T-cell (primary cell): ENCODE results near the gene SRPK1. TPM values are rescaled to one million over a fixed set of nuclear protein-coding genes. Genes with fewer than 3 reads are reported as not detected.

Experiments used
- ATAC-seq, 4 experiments: fragments of 200-7000 bp in 3 of 4; fragments of 150-1000 bp in 1 of 4; cut with Tn5 transposase; replicated peaks in 1 of 4; 1 replicate in 3 of 4; 2 replicates in 1 of 4; pipeline ENCODE4 v1.10.0; 2021; ENCODE audit warnings: moderate library complexity in 3 of 4, mild to moderate bottlenecking in 2 of 4, moderate number of reproducible peaks in 1 of 4
- CTCF ChIA-PET, 2 donors: fragments of 300-600 bp; sonication (Branson Sonifier 250); formaldehyde crosslinking; loops; one replicate each; lab custom pipeline; 2022; ENCODE audit warnings: antibody characterized with exemption in 2 of 2; lab: Charles Lee
- POLR2A ChIA-PET, 2 donors: fragments of 300-600 bp; sonication (Branson Sonifier 250); formaldehyde crosslinking; loops; one replicate each; lab custom pipeline; 2022; ENCODE audit warnings: antibody characterized with exemption in 2 of 2; lab: Charles Lee
- DNase-seq, 35 experiments: peaks; one replicate each; pipeline versions ENCODE4 v3.0.0 to v3.0.0-alpha.2; 2013 to 2023
- H3K27ac ChIP-seq: one replicate; pipeline ENCODE4 v1.5.1; 2013; ENCODE audit warnings: low read length
- H3K27me3 ChIP-seq, 2 experiments: replicated peaks in 1 of 2; 1 replicate in 1 of 2; 2 replicates in 1 of 2; pipeline versions ENCODE4 v1.6.1 to v1.7.0; 2013; ENCODE audit warnings: low read length in 1 of 2, mixed read lengths in 1 of 2; ENCODE audit not compliant: control insufficient read depth in 2 of 2, insufficient read depth in 2 of 2; ENCODE audit errors: extremely low read depth in 1 of 2
- H3K36me3 ChIP-seq, 2 donors: 1 replicate in 1 of 2; 2 replicates in 1 of 2; pipeline versions ENCODE4 v1.6.1 to v1.7.0; 2013; ENCODE audit warnings: low read length in 1 of 2; ENCODE audit not compliant: control insufficient read depth in 2 of 2, insufficient read depth in 1 of 2; ENCODE audit errors: extremely low read depth in 1 of 2
- H3K4me1 ChIP-seq, 2 experiments: 1 replicate in 1 of 2; 2 replicates in 1 of 2; pipeline versions ENCODE4 v1.6.1 to v1.7.0; 2013; ENCODE audit warnings: low read length in 2 of 2, mixed read lengths in 1 of 2; ENCODE audit not compliant: insufficient read depth in 2 of 2, control insufficient read depth in 1 of 2; ENCODE audit errors: extremely low read depth in 1 of 2
- H3K4me3 ChIP-seq, 2 donors: 1 replicate in 1 of 2; 2 replicates in 1 of 2; pipeline versions ENCODE4 v1.5.1 to v1.7.0; 2013; ENCODE audit warnings: mild to moderate bottlenecking in 2 of 2, low read length in 1 of 2, moderate library complexity in 1 of 2; ENCODE audit not compliant: control insufficient read depth in 1 of 2; ENCODE audit errors: extremely low read depth in 1 of 2
- H3K9me3 ChIP-seq: 2 replicates; pipeline ENCODE4 v1.7.0; 2013
- H3K27ac Mint-ChIP-seq, 2 donors: one replicate each; pipeline ENCODE4 v1.8.0; 2020 to 2021; ENCODE audit warnings: mild to moderate bottlenecking in 2 of 2, mixed read lengths in 2 of 2
- H3K27me3 Mint-ChIP-seq, 2 donors: one replicate each; pipeline ENCODE4 v1.8.0; 2021 to 2022; ENCODE audit warnings: mixed read lengths in 2 of 2
- H3K36me3 Mint-ChIP-seq: one replicate; pipeline ENCODE4 v1.8.0; 2021; ENCODE audit warnings: mixed read lengths
- H3K4me1 Mint-ChIP-seq, 3 donors: one replicate each; pipeline ENCODE4 v1.8.0; 2020 to 2022; ENCODE audit warnings: mixed read lengths in 3 of 3, mild to moderate bottlenecking in 1 of 3
- H3K4me3 Mint-ChIP-seq, 3 donors: one replicate each; pipeline ENCODE4 v1.8.0; 2020 to 2022; ENCODE audit warnings: mild to moderate bottlenecking in 3 of 3, mixed read lengths in 3 of 3, moderate library complexity in 3 of 3
- H3K9me3 Mint-ChIP-seq, 3 donors: one replicate each; pipeline ENCODE4 v1.8.0; 2020 to 2022; ENCODE audit warnings: mixed read lengths in 3 of 3
- WGBS: methylation state at CpG from one replicate; pipeline ENCODE4 v1.1.5; 2013; ENCODE audit warnings: missing lambda C conversion rate; ENCODE audit not compliant: insufficient coverage; 5-methylcytosine and 5-hydroxymethylcytosine counted together
- total RNA-seq, 35 experiments: library from RNA in 6 of 35; stranded (reverse) in 6 of 35; fragments of 120-200 nt in 1 of 35; gene quantifications; one replicate each; pipeline versions ENCODE4 v1.2.1 to v1.2.4 and lab custom pipeline; 2013 to 2026

The SRPK1 gene
- total RNA-seq, 5 donors from 2014 or later (not counting 1 experiment from before 2014, with no cell fraction given), result 37.2 to 45.8 (median 40.9) TPM

DNA sequence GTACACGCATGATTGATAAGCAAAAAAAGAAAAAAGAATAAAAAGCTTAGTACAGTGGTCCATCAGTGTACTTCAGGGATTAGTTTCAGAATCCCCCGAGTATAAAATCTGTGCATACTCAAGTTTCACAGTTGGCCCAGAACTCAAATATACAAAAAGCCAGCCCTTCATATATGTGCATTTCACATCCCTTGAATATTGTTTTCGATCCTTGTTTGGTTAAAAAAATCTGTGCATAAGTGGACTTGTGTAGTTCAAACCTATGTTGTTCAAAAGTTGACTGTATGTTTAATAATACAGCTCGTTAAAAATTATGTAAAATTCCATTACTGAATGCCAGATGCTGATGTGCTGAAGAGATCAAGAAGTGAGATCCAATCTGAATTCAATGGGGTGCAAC, 61.5 kb downstream of the SRPK1 start:
- peaks cover 12 to 36% of the 10 kb centered on the region in 2 donors for H3K36me3 ChIP-seq
- WGBS, result 80% methylated on average over 1 of the region's 4 CpGs
- Mint-ChIP-seq H3K9me3 (no peaks in the 10 kb centered on the region), H3K27ac (no peak overlapping the region), H3K4me3 (no peak overlapping the region), H3K4me1 (no peaks in the 10 kb centered on the region), H3K27me3 (no peaks in the 10 kb centered on the region), H3K36me3 (peaks cover 70% of the 10 kb centered on the region)
- no peak overlapping the region for H3K4me3 ChIP-seq
- DNase-seq (no peak), ATAC-seq (no peak)
- POLR2A ChIA-PET, result no interaction called here
- CTCF ChIA-PET, result interaction anchor here in 1 of 2 donors (0.5 kb wide), 1 partner anchor 121 kb away, joined by 4 read pairs; no protein-coding TSS in a partner anchor
- no peaks in the 10 kb centered on the region for H3K4me1 ChIP-seq
- no peak overlapping the region for H3K27ac ChIP-seq
- H3K9me3 ChIP-seq, result no peaks in the 10 kb centered on the region
- H3K27me3 ChIP-seq, result no peaks in the 10 kb centered on the region

DNA sequence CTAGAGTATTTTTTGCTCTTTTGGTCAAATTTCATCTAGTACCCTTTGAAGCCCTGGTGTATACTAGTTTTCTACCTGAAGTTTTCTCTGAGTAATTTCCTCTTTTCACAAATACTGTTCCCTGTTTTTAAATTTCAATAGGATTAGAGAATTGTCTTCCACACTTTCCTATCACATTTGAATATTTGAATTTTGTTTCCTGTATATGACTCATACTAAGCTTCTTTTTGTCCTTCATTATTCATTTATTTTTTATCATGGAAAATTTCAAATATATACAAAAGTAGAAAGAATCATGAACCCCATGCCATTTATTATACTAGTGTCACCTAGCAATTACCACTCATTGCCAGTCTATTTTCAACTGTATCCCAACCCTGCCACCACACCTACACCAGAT, 63.0 kb downstream of the SRPK1 start:
- Mint-ChIP-seq H3K9me3 (no peaks in the 10 kb centered on the region), H3K36me3 (peaks cover 74% of the 10 kb centered on the region), H3K4me1 (no peaks in the 10 kb centered on the region), H3K27ac (no peak overlapping the region), H3K4me3 (no peak overlapping the region), H3K27me3 (no peaks in the 10 kb centered on the region)
- H3K27ac ChIP-seq, result no peak overlapping the region
- ATAC-seq (no peak), DNase-seq (no peak)
- no peaks in the 10 kb centered on the region for H3K4me1 ChIP-seq
- ChIA-PET CTCF (interaction anchor here in 1 of 2 donors (0.6 kb wide), 1 partner anchor 652 kb away, joined by 4 read pairs; no protein-coding TSS in a partner anchor), POLR2A (no interaction called here)
- no peaks in the 10 kb centered on the region for H3K27me3 ChIP-seq
- H3K36me3 ChIP-seq, result peaks cover 12 to 44% of the 10 kb centered on the region in 2 donors
- H3K9me3 ChIP-seq, result no peaks in the 10 kb centered on the region
- no peak overlapping the region for H3K4me3 ChIP-seq

DNA sequence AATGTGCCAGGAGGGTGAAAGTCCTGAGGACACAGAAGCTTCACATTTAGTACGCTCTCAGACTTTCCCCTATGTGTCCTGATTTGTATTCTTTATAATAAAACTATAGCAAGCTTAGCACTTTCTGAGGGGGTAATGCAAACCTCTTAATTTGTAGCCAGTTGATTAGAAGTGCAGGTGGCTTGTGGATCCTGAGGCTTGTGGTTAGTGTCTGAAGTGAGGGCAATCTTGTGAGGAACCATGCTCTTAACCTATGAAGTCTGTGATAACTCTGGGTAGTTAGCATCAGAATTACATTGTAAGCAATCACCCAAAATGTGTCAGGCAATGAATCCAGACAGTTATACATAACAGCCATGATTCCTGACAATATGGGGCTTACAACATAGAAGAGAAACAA, 64.6 kb downstream of the SRPK1 start:
- ATAC-seq (no peak), DNase-seq (no peak)
- Histone ChIP-seq H3K4me3 (no peak overlapping the region), H3K4me1 (no peaks in the 10 kb centered on the region), H3K27ac (no peak overlapping the region), H3K9me3 (no peaks in the 10 kb centered on the region), H3K36me3 (peaks cover 9 to 47% of the 10 kb centered on the region in 2 donors), H3K27me3 (no peaks in the 10 kb centered on the region)
- H3K27me3 Mint-ChIP-seq, result no peaks in the 10 kb centered on the region
- no CpG with 5 or more reads among the region's 1 CpG for WGBS
- H3K36me3 Mint-ChIP-seq, result peaks cover 78% of the 10 kb centered on the region
- no peaks in the 10 kb centered on the region for H3K4me1 Mint-ChIP-seq
- no peak overlapping the region for H3K4me3 Mint-ChIP-seq
- no peak overlapping the region for H3K27ac Mint-ChIP-seq
- ChIA-PET POLR2A (interaction anchor here in 1 of 2 donors (0.6 kb wide), 1 partner anchor 1722 kb away, joined by 3 read pairs; no protein-coding TSS in a partner anchor), CTCF (no interaction called here)
- no peaks in the 10 kb centered on the region for H3K9me3 Mint-ChIP-seq

DNA sequence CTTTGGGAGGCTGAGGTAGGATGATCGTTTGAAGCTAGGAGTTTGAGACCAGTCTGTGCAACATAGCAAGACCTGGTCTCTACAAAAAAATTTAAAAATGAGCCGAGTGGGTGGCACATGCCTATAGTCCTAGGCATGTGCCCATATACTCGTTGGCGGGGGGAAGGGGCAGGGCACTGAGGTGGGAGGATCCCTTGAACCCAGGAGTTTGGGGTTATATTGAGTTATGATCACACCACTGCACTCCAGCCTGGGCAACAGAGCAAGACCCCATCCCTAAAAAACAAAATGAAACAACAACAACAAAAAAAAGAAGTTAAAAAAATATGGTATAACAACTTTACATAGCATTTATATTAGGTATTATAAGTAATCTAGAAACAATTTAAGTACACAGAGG, 67.9 kb downstream of the SRPK1 start:
- no peaks in the 10 kb centered on the region for H3K9me3 ChIP-seq
- Mint-ChIP-seq H3K36me3 (peaks cover 79% of the 10 kb centered on the region), H3K4me1 (no peaks in the 10 kb centered on the region), H3K27ac (no peak overlapping the region), H3K27me3 (no peaks in the 10 kb centered on the region), H3K9me3 (peaks cover 0 to 7% (median 6%) of the 10 kb centered on the region in 3 donors), H3K4me3 (no peak overlapping the region)
- POLR2A ChIA-PET, result no interaction called here
- ATAC-seq (no peak), DNase-seq (no peak)
- H3K36me3 ChIP-seq, result peaks cover 9 to 47% of the 10 kb centered on the region in 2 donors
- no peak overlapping the region for H3K27ac ChIP-seq
- CTCF ChIA-PET, result no interaction called here
- no peaks in the 10 kb centered on the region for H3K27me3 ChIP-seq
- no peaks in the 10 kb centered on the region for H3K4me1 ChIP-seq
- 83% methylated on average over 1 of the region's 4 CpGs for WGBS
- no peak overlapping the region for H3K4me3 ChIP-seq

DNA sequence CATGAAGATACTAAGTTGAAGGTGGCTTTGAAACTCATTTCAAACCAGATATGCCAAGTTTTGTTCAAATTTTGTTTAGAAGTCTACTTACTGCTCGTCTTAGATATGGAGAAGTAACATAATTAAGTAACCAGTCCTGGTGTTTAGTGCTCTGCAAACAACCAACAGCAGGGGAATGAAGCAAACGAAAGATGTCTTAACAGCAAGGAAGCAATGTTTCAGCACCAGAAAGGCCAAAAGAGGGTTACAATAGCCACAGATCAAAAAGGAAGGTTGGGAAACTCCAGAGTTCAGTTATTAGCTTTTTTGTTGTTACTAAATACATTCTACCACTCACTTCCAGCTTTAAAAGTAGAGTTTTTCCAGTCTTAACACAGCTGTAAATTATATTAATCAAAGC, 70.7 kb downstream of the SRPK1 start:
- no peak overlapping the region for H3K4me3 Mint-ChIP-seq
- H3K4me1 Mint-ChIP-seq, result no peaks in the 10 kb centered on the region
- Histone ChIP-seq H3K9me3 (no peaks in the 10 kb centered on the region), H3K27ac (no peak overlapping the region), H3K36me3 (peaks cover 4 to 35% of the 10 kb centered on the region in 2 donors), H3K4me3 (no peak overlapping the region), H3K27me3 (no peaks in the 10 kb centered on the region), H3K4me1 (no peaks in the 10 kb centered on the region)
- H3K36me3 Mint-ChIP-seq, result peaks cover 73% of the 10 kb centered on the region
- H3K27me3 Mint-ChIP-seq, result no peaks in the 10 kb centered on the region
- CTCF ChIA-PET, result no interaction called here
- DNase-seq, result no peak
- no peak overlapping the region for H3K27ac Mint-ChIP-seq
- 100% methylated on average over 1 of the region's 2 CpGs for WGBS
- ATAC-seq, result no peak
- peaks cover 0 to 7% (median 6%) of the 10 kb centered on the region in 3 donors for H3K9me3 Mint-ChIP-seq
- POLR2A ChIA-PET, result no interaction called here

DNA sequence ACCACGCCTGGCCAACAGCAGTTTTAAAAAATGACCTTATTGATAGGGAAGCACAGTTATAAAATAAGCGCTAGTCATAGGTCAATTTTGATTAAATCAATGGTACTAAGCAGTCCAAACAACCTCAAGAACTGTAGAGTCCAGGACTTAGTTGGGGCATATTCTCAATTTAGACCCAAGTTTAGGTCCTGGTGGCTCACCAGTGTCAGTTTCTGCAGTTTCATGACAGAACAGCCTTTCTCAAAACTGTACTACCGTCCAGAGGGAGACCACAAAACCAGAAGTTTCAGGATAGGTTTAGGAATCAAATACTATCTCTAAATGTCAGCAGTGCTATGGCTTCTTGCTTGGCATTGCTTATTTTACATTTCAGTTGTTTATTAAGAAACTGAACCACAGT, 76.6 kb downstream of the SRPK1 start:
- no peak overlapping the region for H3K27ac ChIP-seq
- H3K36me3 ChIP-seq, result peaks cover 0 to 22% of the 10 kb centered on the region in 2 donors
- DNase-seq (no peak), ATAC-seq (no peak)
- no peaks in the 10 kb centered on the region for H3K4me1 Mint-ChIP-seq
- H3K27ac Mint-ChIP-seq, result no peak overlapping the region
- no peak overlapping the region for H3K4me3 Mint-ChIP-seq
- no peaks in the 10 kb centered on the region for H3K27me3 Mint-ChIP-seq
- H3K9me3 ChIP-seq, result no peaks in the 10 kb centered on the region
- H3K4me3 ChIP-seq, result no peak overlapping the region
- ChIA-PET CTCF (no interaction called here), POLR2A (no interaction called here)
- WGBS, result no CpG with 5 or more reads among the region's 3 CpGs
- H3K36me3 Mint-ChIP-seq, result peaks cover 57% of the 10 kb centered on the region
- peaks cover 0 to 7% (median 6%) of the 10 kb centered on the region in 3 donors for H3K9me3 Mint-ChIP-seq
- H3K4me1 ChIP-seq, result no peaks in the 10 kb centered on the region
- no peaks in the 10 kb centered on the region for H3K27me3 ChIP-seq

DNA sequence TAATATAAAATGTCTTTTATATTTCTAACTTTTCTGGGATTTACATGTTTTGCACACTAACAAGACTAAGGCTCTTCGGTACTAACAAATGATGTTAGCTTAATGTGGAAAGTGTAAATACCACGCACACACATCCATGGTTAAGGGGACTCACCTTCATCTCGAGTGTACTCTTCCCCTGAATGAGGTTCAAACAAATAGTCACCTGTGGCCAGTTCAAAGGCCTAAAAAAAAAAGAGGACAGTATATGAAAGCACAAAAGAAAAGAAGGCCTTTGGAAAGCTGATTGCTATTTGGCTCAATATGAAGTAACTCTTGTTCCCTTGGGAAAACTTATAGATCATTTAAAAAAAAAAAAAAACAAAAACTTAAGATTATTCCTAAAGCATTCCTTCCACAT, 78.5 kb downstream of the SRPK1 start:
- Histone ChIP-seq H3K4me1 (no peaks in the 10 kb centered on the region), H3K27ac (no peak overlapping the region), H3K27me3 (no peaks in the 10 kb centered on the region), H3K9me3 (no peaks in the 10 kb centered on the region), H3K36me3 (peaks cover 0 to 33% of the 10 kb centered on the region in 2 donors), H3K4me3 (no peak overlapping the region)
- Mint-ChIP-seq H3K27ac (no peak overlapping the region), H3K9me3 (no peaks in the 10 kb centered on the region), H3K4me1 (no peaks in the 10 kb centered on the region), H3K27me3 (no peaks in the 10 kb centered on the region), H3K36me3 (peaks cover 52% of the 10 kb centered on the region), H3K4me3 (no peak overlapping the region)
- ChIA-PET CTCF (no interaction called here), POLR2A (no interaction called here)
- no CpG with 5 or more reads among the region's 3 CpGs for WGBS
- ATAC-seq, result no peak
- no peak for DNase-seq
